Skeletal muscle tissue (tissue), 4 donors: ENCODE results near the gene HLA-DRB1. TPM values are rescaled to one million over a fixed set of nuclear protein-coding genes. Genes with fewer than 3 reads are reported as not detected.
A peak's percentile ranks its signal among the peaks of the same experiment; 100 is the strongest.
"Not testable (repeated sequence)": the region's sequence is repeated elsewhere in the genome, so short reads cannot be mapped to it uniquely, and the experiment has no call there.

Experiments
- H3K27ac ChIP-seq: one replicate; pipeline ENCODE4 v1.7.0; 2013; ENCODE audit warnings: mild to moderate bottlenecking, low read depth, low read length, inconsistent platforms
- H3K27me3 ChIP-seq, 3 donors: one replicate each; pipeline ENCODE4 v1.7.0; 2013; ENCODE audit warnings: low read length in 3 of 3; ENCODE audit not compliant: control insufficient read depth in 3 of 3, insufficient read depth in 3 of 3
- H3K36me3 ChIP-seq, 3 donors: one replicate each; pipeline ENCODE4 v1.7.0; 2013; ENCODE audit warnings: low read length in 3 of 3; ENCODE audit not compliant: control insufficient read depth in 3 of 3, insufficient read depth in 3 of 3
- H3K4me1 ChIP-seq, 3 donors: one replicate each; pipeline ENCODE4 v1.7.0; 2013; ENCODE audit warnings: low read length in 3 of 3, mild to moderate bottlenecking in 3 of 3; ENCODE audit not compliant: control insufficient read depth in 3 of 3, insufficient read depth in 3 of 3
- H3K4me3 ChIP-seq, 3 donors: one replicate each; pipeline ENCODE4 v1.7.0; 2013; ENCODE audit warnings: low read length in 3 of 3
- H3K9ac ChIP-seq, 3 donors: one replicate each; pipeline ENCODE4 v1.7.0; 2013; ENCODE audit warnings: low read length in 3 of 3, mild to moderate bottlenecking in 3 of 3, moderate library complexity in 2 of 3, low read depth in 1 of 3
- H3K9me3 ChIP-seq, 3 donors: one replicate each; pipeline ENCODE4 v1.7.0; 2013; ENCODE audit warnings: low read length in 3 of 3; ENCODE audit not compliant: control insufficient read depth in 3 of 3
- total RNA-seq: library from RNA; depleted of rRNA; stranded (reverse); fragments of >200 nt; gene quantifications from one replicate; pipeline ENCODE4 v1.2.3, GENCODE V29; 2014
- donor health status: Osteomylitis.

HLA-DRB1 gene
- total RNA-seq: 28.7 TPM

DNA sequence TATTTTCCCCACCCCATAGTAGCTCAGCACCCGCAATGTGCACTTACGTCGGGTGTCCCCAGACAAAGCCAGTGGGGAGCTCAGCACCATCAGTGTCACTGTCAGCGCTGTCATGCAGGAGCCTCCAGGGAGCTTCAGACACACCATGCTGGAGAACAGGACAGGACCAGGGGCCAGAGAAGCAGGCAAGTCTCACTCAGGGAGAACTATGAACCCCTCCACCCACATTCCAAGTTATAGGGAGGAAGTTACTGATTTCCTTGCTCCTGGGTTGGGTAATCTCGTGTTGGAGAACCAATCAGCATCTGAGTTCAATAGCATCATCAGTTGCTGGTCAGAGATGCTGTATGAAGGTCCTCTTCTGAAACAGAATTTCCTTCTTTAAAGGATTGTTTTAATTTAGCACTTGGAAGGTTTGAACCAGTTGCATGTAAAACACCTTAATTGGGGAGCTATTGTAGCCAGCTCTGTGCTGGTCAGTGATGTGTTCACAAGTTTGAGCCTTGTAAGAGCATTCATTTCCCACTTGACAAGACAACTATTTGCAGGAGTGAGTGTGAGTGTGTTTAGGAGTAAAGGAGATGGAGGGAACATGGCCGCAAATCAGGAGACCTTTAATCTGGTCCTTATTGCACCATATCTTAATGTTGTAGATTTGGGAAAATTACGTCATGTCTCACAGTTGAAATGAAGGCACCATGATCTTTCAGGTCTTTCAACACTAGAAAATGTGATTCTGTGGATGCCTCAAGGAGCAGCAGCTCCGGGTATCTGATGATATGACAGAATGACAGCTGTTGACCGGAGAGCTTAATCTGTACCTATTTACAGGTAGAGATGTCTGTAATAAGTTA, at the start of gene HLA-DRB1:
HLA-DRB1 (minus strand) TSS at position 253 of the 854 bp plus-strand sequence; CDS start at position 147, 106 bp downstream.
- H3K4me1 ChIP-seq: no peaks in the 10 kb centered on the region
- no peaks in the 10 kb centered on the region for H3K27me3 ChIP-seq
- peak within 1 kb of the TSS in 1 of 3 donors; percentile 57 for H3K9ac ChIP-seq
- no peaks in the 10 kb centered on the region for H3K9me3 ChIP-seq
- H3K36me3 ChIP-seq: no peaks in the 10 kb centered on the region
- no peak within 1 kb of the TSS for H3K27ac ChIP-seq
- H3K4me3 ChIP-seq: peak within 1 kb of the TSS in 1 of 3 donors; percentile 68

- H3K4me1 ChIP-seq: no peaks in the 10 kb centered on the region
- no peak overlapping the region for H3K9ac ChIP-seq
- H3K4me3 ChIP-seq: no peak overlapping the region
- peaks cover 0 to 4% (median 0%) of the 10 kb centered on the region in 3 donors for H3K9me3 ChIP-seq
- no peaks in the 10 kb centered on the region for H3K36me3 ChIP-seq
- H3K27me3 ChIP-seq: peaks cover 0 to 11% (median 0%) of the 10 kb centered on the region in 3 donors
- H3K27ac ChIP-seq: no peak overlapping the region
Measured at GRCh38 chr6:32638532-32639219, 49.0 kb upstream of the HLA-DRB1 start.

DNA sequence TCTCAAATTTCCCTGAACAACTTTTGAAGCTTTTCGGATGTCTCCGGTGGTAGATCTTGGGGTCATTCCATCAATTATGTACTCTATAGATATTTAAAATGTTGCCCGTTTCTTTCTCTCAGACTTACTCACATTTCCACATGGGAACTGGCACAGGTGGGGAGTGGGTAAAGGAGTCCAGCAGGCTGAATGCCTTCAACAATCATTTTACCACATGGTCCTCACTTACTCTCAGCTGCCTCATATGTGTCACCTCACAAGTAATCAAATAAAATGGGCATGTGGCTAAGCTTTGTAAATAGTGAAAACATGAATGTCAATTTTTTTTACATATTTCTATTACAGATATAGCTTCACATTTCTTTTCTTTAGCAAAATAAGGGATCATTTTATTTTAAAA, 48.2 kb upstream of the HLA-DRB1 start:
- H3K36me3 ChIP-seq: no peaks in the 10 kb centered on the region
- H3K27me3 ChIP-seq: peaks cover 0 to 10% (median 0%) of the 10 kb centered on the region in 3 donors
- H3K4me3 ChIP-seq: no peak overlapping the region
- H3K9ac ChIP-seq: no peak overlapping the region
- H3K27ac ChIP-seq: no peak overlapping the region
- H3K4me1 ChIP-seq: no peaks in the 10 kb centered on the region
- peaks cover 0 to 4% (median 0%) of the 10 kb centered on the region in 3 donors for H3K9me3 ChIP-seq

GRCh38 chr6:32637219-32637880, 47.7 kb upstream of the HLA-DRB1 start, which contains the start of gene HLA-DQA1:
Gene HLA-DQA1, plus strand, starts transcription at chr6:32637406. Its CDS starts 53 bp downstream, at chr6:32637459.
- Histone ChIP-seq H3K27ac (no peak within 1 kb of the TSS), H3K4me1 (no peaks in the 10 kb centered on the region), H3K27me3 (peaks cover 0 to 10% (median 0%) of the 10 kb centered on the region in 3 donors), H3K36me3 (no peaks in the 10 kb centered on the region), H3K9me3 (peaks cover 0 to 4% (median 0%) of the 10 kb centered on the region in 3 donors), H3K4me3 (no peak within 1 kb of the TSS), H3K9ac (no peak within 1 kb of the TSS)

DNA sequence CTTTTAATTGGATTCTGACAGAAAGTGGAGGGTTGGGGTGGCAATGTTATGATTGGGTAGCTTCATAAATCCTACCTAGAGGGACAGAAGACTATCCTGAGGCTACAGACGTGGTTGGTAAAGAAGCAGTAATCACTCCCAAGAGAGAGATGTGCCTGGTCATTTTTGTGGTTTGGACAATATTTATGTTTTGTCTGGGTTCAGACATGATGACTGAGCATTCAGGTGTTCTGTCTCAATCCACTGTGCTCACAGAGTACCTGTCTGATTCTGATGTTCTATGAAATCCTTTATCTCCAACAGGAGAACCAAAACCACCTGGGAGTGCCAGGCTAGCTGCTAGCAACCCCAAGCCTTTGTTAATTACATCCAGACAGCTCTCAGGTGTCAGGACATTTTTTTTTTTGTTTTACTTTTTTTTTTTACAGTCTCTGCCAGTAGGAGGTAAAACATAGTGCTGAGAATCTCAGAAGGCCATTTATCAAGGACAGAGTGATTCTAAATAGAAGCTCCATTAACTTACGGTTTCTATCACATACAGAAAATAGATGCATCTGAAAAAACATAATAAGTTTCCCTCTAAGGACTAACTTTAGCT, 46.0 kb upstream of the HLA-DRB1 start:
- no peaks in the 10 kb centered on the region for H3K4me1 ChIP-seq
- no peak overlapping the region for H3K4me3 ChIP-seq
- H3K27ac ChIP-seq: no peak overlapping the region
- H3K36me3 ChIP-seq: no peaks in the 10 kb centered on the region
- no peak overlapping the region for H3K9ac ChIP-seq
- peaks cover 0 to 4% (median 0%) of the 10 kb centered on the region in 3 donors for H3K9me3 ChIP-seq
- H3K27me3 ChIP-seq: peaks cover 0 to 10% (median 0%) of the 10 kb centered on the region in 3 donors

DNA sequence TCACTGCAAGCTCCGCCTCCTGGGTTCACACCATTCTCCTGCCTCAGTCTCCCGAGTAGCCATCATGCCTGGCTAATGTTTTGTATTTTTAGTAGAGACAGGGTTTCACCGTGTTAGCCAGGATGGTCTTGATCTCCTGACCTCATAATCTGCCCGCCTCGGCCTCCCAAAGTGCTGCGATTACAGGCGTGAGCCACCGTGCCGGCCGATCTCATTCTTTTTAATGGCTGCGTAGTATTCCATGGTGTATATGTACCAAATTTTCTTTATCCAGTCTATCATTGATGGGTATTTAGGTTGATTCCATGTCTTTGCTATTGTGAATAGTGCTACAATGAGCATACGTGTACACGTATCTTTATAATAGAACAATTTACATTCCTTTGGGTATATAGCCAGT, 40.1 kb upstream of the HLA-DRB1 start:
- H3K36me3 ChIP-seq, H3K4me3 ChIP-seq, H3K9me3 ChIP-seq, H3K27me3 ChIP-seq, H3K27ac ChIP-seq, H3K9ac ChIP-seq, H3K4me1 ChIP-seq: not testable (repeated sequence)

DNA sequence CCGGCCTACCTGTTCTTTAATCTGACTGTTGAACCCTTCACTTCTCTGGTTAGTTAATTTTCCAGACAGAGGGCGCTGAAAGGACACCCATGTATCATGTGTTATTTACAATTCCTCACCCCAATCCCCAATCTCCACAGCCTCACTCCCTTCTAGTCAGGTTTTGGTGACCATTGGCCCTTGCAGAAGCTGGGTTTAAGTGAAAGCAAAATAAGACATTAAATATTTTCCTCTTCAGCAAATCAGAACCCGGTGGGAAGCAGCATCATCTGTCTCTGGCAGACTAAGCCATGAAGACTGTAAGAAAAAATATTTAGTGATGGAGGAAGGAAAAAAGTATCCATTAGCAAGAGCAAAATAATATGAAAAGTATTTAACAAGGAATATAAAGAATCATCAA, 38.2 kb upstream of the HLA-DRB1 start:
- Histone ChIP-seq H3K4me1 (no peaks in the 10 kb centered on the region), H3K4me3 (no peak overlapping the region), H3K27ac (no peak overlapping the region), H3K9ac (no peak overlapping the region), H3K36me3 (no peaks in the 10 kb centered on the region), H3K27me3 (no peaks in the 10 kb centered on the region), H3K9me3 (no peaks in the 10 kb centered on the region)

DNA sequence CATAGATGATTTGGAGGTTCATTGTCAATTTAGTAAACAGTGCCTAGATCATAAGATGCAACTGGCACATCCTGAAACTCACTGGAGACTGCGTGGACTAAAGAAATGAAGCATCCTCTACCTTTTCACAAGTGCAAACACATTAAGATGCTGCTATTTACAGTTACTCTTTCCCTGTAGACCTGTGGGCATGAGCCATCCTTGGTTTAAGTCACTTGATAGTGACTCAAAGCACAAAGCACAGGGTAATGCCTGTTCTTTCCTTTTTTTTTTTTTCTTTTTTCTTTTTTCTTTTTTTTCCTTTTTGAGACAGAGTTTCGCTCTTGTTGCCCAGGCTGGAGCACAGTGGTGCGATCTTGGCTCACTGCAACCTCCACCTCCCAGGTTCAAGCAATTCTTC, 37.6 kb upstream of the HLA-DRB1 start:
- Histone ChIP-seq H3K9me3 (no peaks in the 10 kb centered on the region), H3K4me3 (no peak overlapping the region), H3K27me3 (no peaks in the 10 kb centered on the region), H3K36me3 (no peaks in the 10 kb centered on the region), H3K9ac (no peak overlapping the region), H3K4me1 (no peaks in the 10 kb centered on the region), H3K27ac (no peak overlapping the region)

GRCh38 chr6:32625137-32625536, 35.5 kb upstream of the HLA-DRB1 start:
- no peaks in the 10 kb centered on the region for H3K4me1 ChIP-seq
- no peaks in the 10 kb centered on the region for H3K36me3 ChIP-seq

More at GRCh38 chr6:32625137-32625536, 35.5 kb upstream of the HLA-DRB1 start:
- Histone ChIP-seq H3K27ac (no peak overlapping the region), H3K27me3 (no peaks in the 10 kb centered on the region), H3K9ac (no peak overlapping the region), H3K9me3 (no peaks in the 10 kb centered on the region), H3K4me3 (no peak overlapping the region)
